MM.1S (cell line): ENCODE results near the gene MRPS18B.

Experiments used
- DNase-seq: peaks from one replicate; pipeline ENCODE4 v3.0.0-alpha.2; 2015
- H2AFZ ChIP-seq: fragments of 300-600 bp; sonication (generic); 2 replicates; pipeline ENCODE4 v1.6.0; 2016; ENCODE audit warnings: antibody characterized with exemption, low read length
- H3F3A ChIP-seq: fragments of 300-600 bp; sonication (generic); 2 replicates; pipeline ENCODE4 v1.6.1; 2016; ENCODE audit warnings: mild to moderate bottlenecking, antibody characterized with exemption, low read length, moderate library complexity, mixed read lengths; ENCODE audit not compliant: insufficient read depth
- H3K27ac ChIP-seq: fragments of 300-600 bp; sonication (generic); 2 replicates; pipeline ENCODE4 v1.5.1; 2016; ENCODE audit warnings: mild to moderate bottlenecking, low read length
- H3K27me3 ChIP-seq: fragments of 300-600 bp; sonication (generic); replicated peaks from 2 replicates; pipeline ENCODE4 v1.6.0; 2016; ENCODE audit warnings: low read length; ENCODE audit not compliant: insufficient read depth
- H3K36me3 ChIP-seq: fragments of 300-600 bp; sonication (generic); replicated peaks from 2 replicates; pipeline ENCODE4 v1.6.1; 2016; ENCODE audit warnings: mild to moderate bottlenecking, low read length, mixed read lengths; ENCODE audit not compliant: insufficient read depth
- H3K4me1 ChIP-seq: fragments of 300-600 bp; sonication (generic); 2 replicates; pipeline ENCODE4 v1.6.1; 2016; ENCODE audit warnings: low read length, mixed read lengths
- H3K4me2 ChIP-seq: fragments of 300-600 bp; sonication (generic); 2 replicates; pipeline ENCODE4 v1.6.0; 2016; ENCODE audit warnings: low read depth, low read length
- H3K4me3 ChIP-seq: fragments of 300-600 bp; sonication (generic); 2 replicates; pipeline ENCODE4 v1.5.1; 2016; ENCODE audit warnings: low read length, mixed read lengths
- H3K79me2 ChIP-seq: fragments of 300-600 bp; sonication (generic); 2 replicates; pipeline ENCODE4 v1.6.1; 2016; ENCODE audit warnings: mixed run types, low read length, mixed read lengths
- H3K9ac ChIP-seq: fragments of 300-600 bp; sonication (generic); 2 replicates; pipeline ENCODE4 v1.6.1; 2016; ENCODE audit warnings: low read length, mixed read lengths
- H3K9me2 ChIP-seq: fragments of 300-600 bp; sonication (generic); replicated peaks from 2 replicates; pipeline ENCODE4 v1.6.1; 2016; ENCODE audit warnings: mild to moderate bottlenecking, low read length, mixed read lengths; ENCODE audit not compliant: insufficient read depth
- H3K9me3 ChIP-seq: fragments of 300-600 bp; sonication (generic); replicated peaks from 2 replicates; pipeline ENCODE4 v1.6.1; 2016; ENCODE audit warnings: mild to moderate bottlenecking, low read length, mixed read lengths; ENCODE audit not compliant: insufficient read depth
- H4K20me1 ChIP-seq: fragments of 300-600 bp; sonication (generic); 2 replicates; pipeline ENCODE4 v1.6.1; 2016; ENCODE audit warnings: mild to moderate bottlenecking, low read length, moderate library complexity, mixed read lengths; ENCODE audit not compliant: insufficient read depth
- CTCF ChIP-seq: fragments of 300-600 bp; sonication (generic); IDR thresholded peaks from 2 replicates; pipeline ENCODE4 v1.5.1; 2016; ENCODE audit warnings: antibody characterized with exemption, low read length, mixed read lengths
- EZH2 ChIP-seq: fragments of 300-600 bp; sonication (generic); optimal IDR thresholded peaks from 2 replicates; pipeline ENCODE3; 2017; ENCODE audit warnings: low read depth, mild to moderate bottlenecking, antibody characterized with exemption, low read length, mixed read lengths
- EZH2phosphoT487 ChIP-seq: fragments of 300-600 bp; sonication (generic); IDR thresholded peaks from 2 replicates; pipeline ENCODE4 v1.6.1; 2018; ENCODE audit warnings: antibody characterized with exemption, low read length

The MRPS18B gene

GRCh38 chr6:30654798-30655742 is 37.4 kb downstream of the MRPS18B start:
- Histone ChIP-seq H3K27ac (no peak overlapping the region), H3K9ac (no peak overlapping the region), H3K79me2 (peaks cover under 1% of the 10 kb centered on the region; the same call in 1 of the 2 replicates), H3F3A (peaks cover 4% of the 10 kb centered on the region), H2AFZ (no peak overlapping the region), H3K4me2 (no peak overlapping the region), H3K9me3 (no peaks in the 10 kb centered on the region), H3K4me1 (no peaks in the 10 kb centered on the region), H4K20me1 (no peaks in the 10 kb centered on the region), H3K9me2 (no peaks in the 10 kb centered on the region), H3K4me3 (no peak overlapping the region), H3K36me3 (no peaks in the 10 kb centered on the region; the same call in 1 of the 2 replicates), H3K27me3 (no peaks in the 10 kb centered on the region)
- no peak for TF ChIP-seq CTCF
- TF ChIP-seq EZH2phosphoT487: no peak
- no peak for TF ChIP-seq EZH2
- no peak for DNase-seq

- H3K27me3 ChIP-seq: no peaks in the 10 kb centered on the region
- H3K27ac ChIP-seq: no peak overlapping the region
- no peaks in the 10 kb centered on the region for H3K79me2 ChIP-seq
- TF ChIP-seq EZH2: no peak
- TF ChIP-seq CTCF: no peak
- TF ChIP-seq EZH2phosphoT487: no peak
- H3K36me3 ChIP-seq: no peaks in the 10 kb centered on the region; the same call in 1 of the 2 replicates
- H3K9me3 ChIP-seq: no peaks in the 10 kb centered on the region
- H3K9ac ChIP-seq: no peak overlapping the region
- no peak overlapping the region for H2AFZ ChIP-seq
- no peaks in the 10 kb centered on the region for H4K20me1 ChIP-seq
- H3K4me2 ChIP-seq: no peak overlapping the region
- H3K4me3 ChIP-seq: no peak overlapping the region
- no peaks in the 10 kb centered on the region for H3K9me2 ChIP-seq
- H3F3A ChIP-seq: peaks cover 4% of the 10 kb centered on the region
- H3K4me1 ChIP-seq: no peaks in the 10 kb centered on the region
- no peak for DNase-seq
Observed at GRCh38 chr6:30655743-30656094, 38.1 kb downstream of the MRPS18B start.

- no peaks in the 10 kb centered on the region for H3K27me3 ChIP-seq
- no peaks in the 10 kb centered on the region for H4K20me1 ChIP-seq
- H3K27ac ChIP-seq: no peak overlapping the region
- no peak for TF ChIP-seq EZH2
- TF ChIP-seq CTCF: no peak
- TF ChIP-seq EZH2phosphoT487: no peak
- no peaks in the 10 kb centered on the region for H3K79me2 ChIP-seq
- no peaks in the 10 kb centered on the region for H3K4me1 ChIP-seq
- no peak overlapping the region for H3K4me2 ChIP-seq
- H3K9me2 ChIP-seq: no peaks in the 10 kb centered on the region
- H2AFZ ChIP-seq: no peak overlapping the region
- H3K9me3 ChIP-seq: no peaks in the 10 kb centered on the region
- no peak overlapping the region for H3K4me3 ChIP-seq
- no peak overlapping the region for H3K9ac ChIP-seq
- DNase-seq: no peak
- peaks cover 4% of the 10 kb centered on the region; the same call in 1 of the 2 replicates for H3F3A ChIP-seq
- no peaks in the 10 kb centered on the region; the same call in 1 of the 2 replicates for H3K36me3 ChIP-seq
Observed at GRCh38 chr6:30656513-30656912, 38.9 kb downstream of the MRPS18B start.
